ENCODE data around the gene SMARCD1. TPM values are rescaled to one million over a fixed set of nuclear protein-coding genes. Genes with fewer than 3 reads are reported as not detected.

SMARCD1 gene
- 26.0 and 36.1 TPM in 2 replicates for total RNA-seq (2014; rRNA removed; shearing (Covaris generic); ENCODE audit: low replicate concordance)

GRCh38 chr12:50084775-50085614 is at the start of gene SMARCD1:
Gene SMARCD1 (plus strand): TSS chr12:50085342. CDS start chr12:50085370, 28 bp downstream.
- peaks cover 35% of the 10 kb centered on the region for H3K36me3 ChIP-seq
- peak within 1 kb of the TSS; percentile 71 for H3K4me3 ChIP-seq
- DNase-seq, result peak; percentile 97
- H3K27me3 ChIP-seq, result no peaks in the 10 kb centered on the region
- H3K9me3 ChIP-seq, result no peaks in the 10 kb centered on the region

DNA sequence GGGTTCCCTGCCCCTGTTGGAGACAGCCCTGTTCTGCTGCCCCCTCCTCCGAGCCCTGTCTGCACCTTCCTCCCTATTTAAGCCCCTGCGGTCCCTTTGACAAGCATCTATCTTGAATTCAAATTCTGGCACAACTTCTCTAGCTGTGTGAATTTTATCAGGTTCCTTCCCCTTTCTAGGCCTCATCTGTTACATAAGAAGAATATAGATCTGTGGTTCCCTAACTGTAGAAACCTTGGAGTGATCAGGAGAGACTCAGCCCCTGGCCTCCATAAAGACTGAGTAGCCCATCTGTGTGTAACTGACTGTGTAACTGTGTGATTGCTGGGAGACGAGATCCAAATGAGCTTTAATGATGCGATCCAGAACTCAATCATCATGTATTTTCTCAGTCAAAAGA is 46.8 kb upstream of the SMARCD1 start:
- Histone ChIP-seq H3K9me3 (no peaks in the 10 kb centered on the region), H3K4me3 (no peak overlapping the region), H3K27me3 (no peaks in the 10 kb centered on the region), H3K36me3 (no peaks in the 10 kb centered on the region)
- no peak for DNase-seq

DNA sequence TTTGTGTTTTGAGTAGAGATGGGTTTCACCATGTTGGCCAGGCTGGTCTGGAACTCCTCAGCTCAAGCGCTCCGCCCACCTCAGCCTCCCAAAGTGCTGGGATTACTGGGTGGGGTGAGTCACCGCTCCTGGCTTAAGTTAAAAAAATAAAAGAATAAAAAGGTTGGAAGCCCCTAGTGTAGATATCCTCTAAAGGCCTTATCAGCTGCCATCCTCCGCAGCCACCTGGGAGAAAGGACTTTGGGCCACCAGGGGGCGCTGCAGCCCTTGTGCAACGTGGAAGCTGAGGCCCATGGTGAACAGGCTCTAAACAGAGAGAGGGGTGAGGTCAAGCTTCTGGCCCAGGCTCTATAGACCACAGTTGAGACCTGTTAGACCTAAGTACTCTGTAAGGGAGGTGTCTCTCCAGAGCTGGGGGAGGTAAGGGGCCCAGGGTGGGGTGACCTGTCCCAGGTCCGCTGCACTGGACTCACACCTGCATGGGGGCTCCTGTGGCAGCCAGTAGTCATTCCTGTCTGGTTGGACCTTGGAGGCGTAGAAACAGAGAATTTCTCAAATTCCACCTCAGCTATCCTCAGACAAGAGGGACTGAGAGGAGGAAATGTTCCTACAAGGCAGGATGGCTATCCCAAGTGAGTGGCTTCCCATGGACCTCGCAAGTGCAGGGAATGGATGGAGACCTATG is 45.8 kb upstream of the SMARCD1 start:
- Histone ChIP-seq H3K36me3 (no peaks in the 10 kb centered on the region), H3K27me3 (no peaks in the 10 kb centered on the region), H3K4me3 (no peak overlapping the region), H3K9me3 (no peaks in the 10 kb centered on the region)
- peak; percentile 69 for DNase-seq

DNA sequence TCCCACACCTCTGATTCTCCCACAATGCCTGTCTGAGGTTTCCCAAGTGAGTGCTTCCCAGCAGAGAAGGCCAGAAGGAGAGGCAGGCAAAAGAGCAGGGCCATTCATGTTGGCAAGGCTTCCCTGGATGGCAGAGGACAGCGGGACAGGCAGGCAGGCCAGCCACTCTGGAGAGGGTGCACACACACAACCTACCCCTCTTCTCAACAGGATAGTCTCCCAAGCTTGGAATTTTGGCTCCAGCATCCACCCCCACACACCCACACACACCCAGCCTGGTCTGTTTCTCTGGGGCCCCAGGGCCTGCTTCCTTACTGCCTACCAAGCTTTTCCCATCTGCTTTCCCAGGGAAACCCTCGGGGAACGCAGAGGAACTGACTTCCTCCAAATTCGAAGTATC is 44.5 kb upstream of the SMARCD1 start:
- no peak overlapping the region for H3K4me3 ChIP-seq
- no peaks in the 10 kb centered on the region for H3K27me3 ChIP-seq
- H3K36me3 ChIP-seq, result no peaks in the 10 kb centered on the region
- H3K9me3 ChIP-seq, result no peaks in the 10 kb centered on the region
- no peak for DNase-seq

- H3K36me3 ChIP-seq, result no peaks in the 10 kb centered on the region
- no peak overlapping the region for H3K4me3 ChIP-seq
- no peaks in the 10 kb centered on the region for H3K27me3 ChIP-seq
- DNase-seq, result no peak
- no peaks in the 10 kb centered on the region for H3K9me3 ChIP-seq
These were observed 43.9 kb upstream of the SMARCD1 start for GRCh38 chr12:50041062-50041860.

- Histone ChIP-seq H3K4me3 (no peak overlapping the region), H3K36me3 (no peaks in the 10 kb centered on the region), H3K9me3 (no peaks in the 10 kb centered on the region), H3K27me3 (no peaks in the 10 kb centered on the region)
- no peak for DNase-seq
These were observed 43.2 kb upstream of the SMARCD1 start for GRCh38 chr12:50041962-50042361.

DNA sequence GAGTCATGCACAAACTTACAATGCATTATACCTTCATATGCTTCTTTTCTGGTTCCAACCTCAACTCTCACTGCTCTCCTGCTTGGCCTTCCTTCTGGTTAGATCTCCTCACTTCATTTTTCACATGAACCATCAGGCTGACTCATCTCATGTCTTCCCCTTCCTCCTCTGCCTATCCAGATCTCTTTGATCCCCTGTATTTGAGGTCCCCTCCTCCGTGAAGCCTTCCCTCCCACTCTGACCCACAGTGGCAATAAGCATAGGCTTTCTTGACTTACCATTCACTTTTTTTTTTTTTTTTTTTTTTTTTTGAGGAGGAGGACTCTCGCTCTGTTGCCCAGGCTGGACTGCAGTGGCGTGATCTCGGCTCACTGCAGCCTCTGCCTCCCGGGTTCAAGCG is 42.4 kb upstream of the SMARCD1 start:
- Histone ChIP-seq H3K4me3 (no peak overlapping the region), H3K9me3 (no peaks in the 10 kb centered on the region), H3K27me3 (no peaks in the 10 kb centered on the region), H3K36me3 (no peaks in the 10 kb centered on the region)
- DNase-seq, result no peak

DNA sequence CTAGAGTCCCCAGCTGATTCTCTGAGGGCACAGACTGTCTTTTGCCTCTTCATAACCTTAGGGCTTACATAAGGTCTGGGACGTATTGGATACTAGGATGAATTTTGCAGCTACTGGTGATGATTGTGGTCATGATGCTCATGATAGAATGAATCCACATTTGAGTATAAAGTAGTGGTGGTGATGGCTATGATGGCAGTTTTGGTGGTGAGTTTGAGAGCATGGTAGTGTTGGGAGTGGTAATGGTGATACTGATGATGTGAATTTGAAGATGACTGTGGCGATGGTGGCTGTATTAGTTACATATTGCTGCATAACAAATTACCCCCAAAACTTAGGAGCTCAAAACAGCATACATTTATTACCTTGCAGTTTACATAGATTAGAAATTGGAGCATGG is 41.8 kb upstream of the SMARCD1 start:
- no peak for DNase-seq
- Histone ChIP-seq H3K9me3 (no peaks in the 10 kb centered on the region), H3K36me3 (no peaks in the 10 kb centered on the region), H3K27me3 (no peaks in the 10 kb centered on the region), H3K4me3 (no peak overlapping the region)

GRCh38 chr12:50043854-50044253 is 41.3 kb upstream of the SMARCD1 start:
- no peaks in the 10 kb centered on the region for H3K27me3 ChIP-seq
- H3K36me3 ChIP-seq, result no peaks in the 10 kb centered on the region
- H3K4me3 ChIP-seq, result no peak overlapping the region
- no peaks in the 10 kb centered on the region for H3K9me3 ChIP-seq
- DNase-seq, result no peak

- no peaks in the 10 kb centered on the region for H3K36me3 ChIP-seq
- H3K9me3 ChIP-seq, result no peaks in the 10 kb centered on the region
- H3K27me3 ChIP-seq, result no peaks in the 10 kb centered on the region
- no peak for DNase-seq
- H3K4me3 ChIP-seq, result no peak overlapping the region
These were observed 37.4 kb upstream of the SMARCD1 start for GRCh38 chr12:50047693-50048250.

GRCh38 chr12:50049254-50050118 is 35.7 kb upstream of the SMARCD1 start:
- no peak overlapping the region for H3K4me3 ChIP-seq
- DNase-seq, result no peak
- no peaks in the 10 kb centered on the region for H3K9me3 ChIP-seq
- H3K27me3 ChIP-seq, result no peaks in the 10 kb centered on the region
- no peaks in the 10 kb centered on the region for H3K36me3 ChIP-seq

GRCh38 chr12:50050119-50050385 is 35.1 kb upstream of the SMARCD1 start:
- Histone ChIP-seq H3K36me3 (no peaks in the 10 kb centered on the region), H3K9me3 (no peaks in the 10 kb centered on the region), H3K27me3 (no peaks in the 10 kb centered on the region), H3K4me3 (no peak overlapping the region)
- DNase-seq, result no peak

GRCh38 chr12:50050410-50051098 is 34.6 kb upstream of the SMARCD1 start:
- no peaks in the 10 kb centered on the region for H3K27me3 ChIP-seq
- no peaks in the 10 kb centered on the region for H3K9me3 ChIP-seq
- H3K4me3 ChIP-seq, result no peak overlapping the region
- H3K36me3 ChIP-seq, result no peaks in the 10 kb centered on the region
- DNase-seq, result no peak

GRCh38 chr12:50051101-50051806 is 33.9 kb upstream of the SMARCD1 start:
- Histone ChIP-seq H3K9me3 (no peaks in the 10 kb centered on the region), H3K27me3 (peaks cover 2% of the 10 kb centered on the region), H3K36me3 (no peaks in the 10 kb centered on the region), H3K4me3 (no peak overlapping the region)
- DNase-seq, result no peak

- Histone ChIP-seq H3K9me3 (no peaks in the 10 kb centered on the region), H3K27me3 (peaks cover 10% of the 10 kb centered on the region), H3K36me3 (no peaks in the 10 kb centered on the region), H3K4me3 (no peak overlapping the region)
- no peak for DNase-seq
These were observed 32.6 kb upstream of the SMARCD1 start for GRCh38 chr12:50052544-50052943.

All from MG63 (cell line).